Stomach (tissue), 4 donors: ENCODE data around the gene ATP9A.

Experiments
- CTCF ChIP-seq, 7 experiments: fragments of 450-650 bp in 4 of 7; fragments of 200-600 bp in 3 of 7; sonication (generic) in 3 of 7; IDR thresholded peaks; one replicate each; pipeline ENCODE4 v1.5.1; 2016 to 2019; ENCODE audit warnings: antibody characterized with exemption in 7 of 7, control low read depth in 2 of 7, mild to moderate bottlenecking in 1 of 7
- POLR2AphosphoS5 ChIP-seq, 3 donors: sonication (generic); formaldehyde crosslinking; IDR thresholded peaks; one replicate each; pipeline ENCODE4 v1.6.1; 2016; ENCODE audit warnings: antibody characterized with exemption in 3 of 3

GRCh38 chr20:51734876-51735720 lies 33.1 kb downstream of the ATP9A start:
- TF ChIP-seq POLR2AphosphoS5 (IDR thresholded peaks at IDR 0.05): no peak
- no peak for TF ChIP-seq CTCF (IDR thresholded peaks at IDR 0.05)
